ENCODE results near the gene CXCL13.

- no peak for TF ChIP-seq CTCF (IDR thresholded peaks at IDR 0.05)
- no peak for TF ChIP-seq POLR2A (IDR thresholded peaks at IDR 0.05)
Measured at GRCh38 chr4:77591532-77591931, 14.1 kb upstream of the CXCL13 start.
